ENCODE results near the gene ABCF2. TPM values are rescaled to one million over a fixed set of nuclear protein-coding genes. Genes with fewer than 3 reads are reported as not detected.

Gene ABCF2
- total RNA-seq, 1 experiment from 2014 or later = 63.7 TPM

DNA sequence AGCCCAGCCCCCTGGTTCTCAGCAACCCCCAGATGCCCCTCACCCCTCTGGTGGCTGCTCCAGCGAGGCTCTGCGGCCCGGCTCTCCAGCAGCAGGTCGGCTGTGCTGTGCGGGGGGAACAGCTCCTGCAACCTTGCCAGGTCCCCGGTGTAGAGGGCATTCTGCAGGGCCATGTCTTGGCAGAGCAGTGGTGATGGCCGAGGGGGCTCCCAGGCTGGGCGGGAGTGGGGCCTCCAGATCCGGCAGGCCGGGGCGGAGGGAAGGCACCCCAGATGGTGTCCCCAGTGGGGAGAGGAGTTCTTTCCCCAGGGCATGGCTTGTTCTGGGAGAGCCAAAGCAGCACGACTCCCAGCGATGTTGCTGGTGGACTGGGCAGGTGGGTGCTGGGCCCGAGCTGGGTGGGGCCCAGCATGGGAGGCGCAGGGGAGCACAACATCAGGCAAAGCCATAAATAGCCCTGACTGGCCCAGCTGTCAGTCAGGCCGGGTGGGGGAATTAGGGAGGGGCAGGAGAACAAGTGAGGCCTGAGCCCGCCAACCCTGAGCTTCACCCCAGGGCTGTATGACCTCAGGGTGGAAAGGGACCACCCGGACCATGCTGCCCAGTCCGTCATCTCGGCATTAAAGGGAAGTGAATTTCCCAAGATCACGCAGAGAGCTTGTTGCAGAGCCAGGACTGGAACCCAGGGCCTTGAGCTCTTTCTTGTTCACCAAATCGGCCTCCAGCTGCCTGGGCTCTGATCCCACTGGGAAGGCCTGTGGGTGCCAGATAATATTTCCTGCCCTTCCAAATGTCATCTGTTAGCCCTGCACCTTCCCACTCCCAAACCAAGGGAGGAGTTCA, 39.4 kb downstream of the ABCF2 start:
- POLR2A ChIA-PET = interaction anchor here (0.7 kb wide), 1 partner anchor 13 kb away, joined by 3 read pairs; no protein-coding TSS in a partner anchor
- CTCF ChIA-PET = no interaction called here
- RAD21 ChIA-PET (ENCODE audit: low non-redundant PET in 1 of 2, low total read pairs in 2 of 2, uncharacterized antibody in 2 of 2, unreplicated experiment in 2 of 2) = no interaction called here

More for the DNA sequence above, 39.4 kb downstream of the ABCF2 start:
- Histone ChIP-seq H3K9me2 (ENCODE audit: insufficient read depth) (no peaks in the 10 kb centered on the region), H3K36me3 (ENCODE audit: control insufficient read depth in 1 of 2, insufficient read depth in 2 of 2, low read length in 2 of 2) (no peaks in the 10 kb centered on the region), H3K27ac (ENCODE audit: low read depth, low read length) (no peak overlapping the region), H3K79me2 (ENCODE audit: insufficient read depth, low read length) (no peaks in the 10 kb centered on the region), H3K9ac (ENCODE audit: low read length) (no peak overlapping the region), H4K20me1 (ENCODE audit: insufficient read depth) (no peaks in the 10 kb centered on the region), H3K27me3 (ENCODE audit: insufficient read depth, low read length) (no peaks in the 10 kb centered on the region), H3K4me2 (ENCODE audit: low read length) (no peak overlapping the region), H2AFZ (ENCODE audit: low read depth, low read length, poor library complexity, severe bottlenecking) (no peak overlapping the region), H3K4me3 (replicated peaks in 1 of 2; ENCODE audit: low read depth in 1 of 2, low read length in 2 of 2) (no peak overlapping the region), H3K9me3 (ENCODE audit: control insufficient read depth in 1 of 2, insufficient read depth in 1 of 2, low read depth in 1 of 2, low read length in 2 of 2) (no peaks in the 10 kb centered on the region), H3K4me1 (ENCODE audit: control insufficient read depth in 1 of 2, insufficient read depth in 2 of 2, low read length in 2 of 2) (no peaks in the 10 kb centered on the region)
- no TSS peak for BruUV-seq (replicated peaks)
- TF ChIP-seq ZNF274 (IDR thresholded peaks at IDR 0.05; ENCODE audit: low read depth, low read length) (no peak), TCF7L2 (IDR thresholded peaks at IDR 0.05; ENCODE audit: borderline replicate concordance, extremely low read depth, insufficient read depth, insufficient read length) (no peak), JUND (IDR thresholded peaks at IDR 0.05) (no peak), EZH2phosphoT487 (IDR thresholded peaks at IDR 0.05; ENCODE audit: borderline replicate concordance) (no peak)
- TF ChIP-seq, protein P1, sequence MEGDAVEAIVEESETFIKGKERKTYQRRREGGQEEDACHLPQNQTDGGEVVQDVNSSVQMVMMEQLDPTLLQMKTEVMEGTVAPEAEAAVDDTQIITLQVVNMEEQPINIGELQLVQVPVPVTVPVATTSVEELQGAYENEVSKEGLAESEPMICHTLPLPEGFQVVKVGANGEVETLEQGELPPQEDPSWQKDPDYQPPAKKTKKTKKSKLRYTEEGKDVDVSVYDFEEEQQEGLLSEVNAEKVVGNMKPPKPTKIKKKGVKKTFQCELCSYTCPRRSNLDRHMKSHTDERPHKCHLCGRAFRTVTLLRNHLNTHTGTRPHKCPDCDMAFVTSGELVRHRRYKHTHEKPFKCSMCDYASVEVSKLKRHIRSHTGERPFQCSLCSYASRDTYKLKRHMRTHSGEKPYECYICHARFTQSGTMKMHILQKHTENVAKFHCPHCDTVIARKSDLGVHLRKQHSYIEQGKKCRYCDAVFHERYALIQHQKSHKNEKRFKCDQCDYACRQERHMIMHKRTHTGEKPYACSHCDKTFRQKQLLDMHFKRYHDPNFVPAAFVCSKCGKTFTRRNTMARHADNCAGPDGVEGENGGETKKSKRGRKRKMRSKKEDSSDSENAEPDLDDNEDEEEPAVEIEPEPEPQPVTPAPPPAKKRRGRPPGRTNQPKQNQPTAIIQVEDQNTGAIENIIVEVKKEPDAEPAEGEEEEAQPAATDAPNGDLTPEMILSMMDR (IDR thresholded peaks at IDR 0.05 in 2 of 3, conservative IDR thresholded peaks at IDR 0.05 in 1 of 3; ENCODE audit: borderline replicate concordance in 1 of 3, insufficient read depth in 1 of 3, low read depth in 2 of 3, low read length in 2 of 3) = no peak
- TF ChIP-seq, protein P2, sequence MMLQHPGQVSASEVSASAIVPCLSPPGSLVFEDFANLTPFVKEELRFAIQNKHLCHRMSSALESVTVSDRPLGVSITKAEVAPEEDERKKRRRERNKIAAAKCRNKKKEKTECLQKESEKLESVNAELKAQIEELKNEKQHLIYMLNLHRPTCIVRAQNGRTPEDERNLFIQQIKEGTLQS (IDR thresholded peaks at IDR 0.05) = no peak
- TF ChIP-seq, protein P3, sequence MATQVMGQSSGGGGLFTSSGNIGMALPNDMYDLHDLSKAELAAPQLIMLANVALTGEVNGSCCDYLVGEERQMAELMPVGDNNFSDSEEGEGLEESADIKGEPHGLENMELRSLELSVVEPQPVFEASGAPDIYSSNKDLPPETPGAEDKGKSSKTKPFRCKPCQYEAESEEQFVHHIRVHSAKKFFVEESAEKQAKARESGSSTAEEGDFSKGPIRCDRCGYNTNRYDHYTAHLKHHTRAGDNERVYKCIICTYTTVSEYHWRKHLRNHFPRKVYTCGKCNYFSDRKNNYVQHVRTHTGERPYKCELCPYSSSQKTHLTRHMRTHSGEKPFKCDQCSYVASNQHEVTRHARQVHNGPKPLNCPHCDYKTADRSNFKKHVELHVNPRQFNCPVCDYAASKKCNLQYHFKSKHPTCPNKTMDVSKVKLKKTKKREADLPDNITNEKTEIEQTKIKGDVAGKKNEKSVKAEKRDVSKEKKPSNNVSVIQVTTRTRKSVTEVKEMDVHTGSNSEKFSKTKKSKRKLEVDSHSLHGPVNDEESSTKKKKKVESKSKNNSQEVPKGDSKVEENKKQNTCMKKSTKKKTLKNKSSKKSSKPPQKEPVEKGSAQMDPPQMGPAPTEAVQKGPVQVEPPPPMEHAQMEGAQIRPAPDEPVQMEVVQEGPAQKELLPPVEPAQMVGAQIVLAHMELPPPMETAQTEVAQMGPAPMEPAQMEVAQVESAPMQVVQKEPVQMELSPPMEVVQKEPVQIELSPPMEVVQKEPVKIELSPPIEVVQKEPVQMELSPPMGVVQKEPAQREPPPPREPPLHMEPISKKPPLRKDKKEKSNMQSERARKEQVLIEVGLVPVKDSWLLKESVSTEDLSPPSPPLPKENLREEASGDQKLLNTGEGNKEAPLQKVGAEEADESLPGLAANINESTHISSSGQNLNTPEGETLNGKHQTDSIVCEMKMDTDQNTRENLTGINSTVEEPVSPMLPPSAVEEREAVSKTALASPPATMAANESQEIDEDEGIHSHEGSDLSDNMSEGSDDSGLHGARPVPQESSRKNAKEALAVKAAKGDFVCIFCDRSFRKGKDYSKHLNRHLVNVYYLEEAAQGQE (IDR thresholded peaks at IDR 0.05; ENCODE audit: low read depth) = no peak
- intact Hi-C loops (cut with micrococcal nuclease) = no loop called here
- ATAC-seq (no peak), DNase-seq (ENCODE audit: low read depth, low spot score) (no peak)
